CD4-positive, alpha-beta T cell (primary cell): ENCODE results near the gene ADIPOR2. TPM values are rescaled to one million over a fixed set of nuclear protein-coding genes. Genes with fewer than 3 reads are reported as not detected.

Experiments used
- ATAC-seq: fragments of 200-7000 bp; cut with Tn5 transposase; one replicate; pipeline ENCODE4 v1.10.0; 2022; ENCODE audit warnings: mild to moderate bottlenecking; ENCODE audit not compliant: poor library complexity
- CTCF ChIA-PET: fragments of 350-600 bp; sonication (Branson Sonifier 250); formaldehyde crosslinking; loops from one replicate; lab custom pipeline; 2021; ENCODE audit warnings: antibody characterized with exemption, inconsistent platforms; lab: Charles Lee
- POLR2A ChIA-PET: fragments of 350-600 bp; sonication (Branson Sonifier 250); formaldehyde crosslinking; loops from one replicate; lab custom pipeline; 2021; ENCODE audit warnings: antibody characterized with exemption, inconsistent platforms; lab: Charles Lee
- DNase-seq, 14 experiments: peaks; one replicate each; pipeline ENCODE4 v3.0.0-alpha.2; 2013 to 2020; ENCODE audit warnings: mixed read lengths in 2 of 14
- H3K27ac ChIP-seq, 2 donors: one replicate each; pipeline versions ENCODE4 v1.5.1 to v1.7.0; 2013; ENCODE audit warnings: low read length in 2 of 2, low read depth in 1 of 2, mild to moderate bottlenecking in 1 of 2
- H3K27me3 ChIP-seq, 2 experiments: 1 replicate in 1 of 2; 2 replicates in 1 of 2; pipeline versions ENCODE4 v1.6.1 to v1.7.0; 2013; ENCODE audit warnings: low read length in 2 of 2, control low read depth in 1 of 2, mild to moderate bottlenecking in 1 of 2, moderate library complexity in 1 of 2; ENCODE audit not compliant: insufficient read depth in 2 of 2, control insufficient read depth in 1 of 2
- H3K36me3 ChIP-seq: one replicate; pipeline ENCODE4 v1.6.1; 2013; ENCODE audit warnings: low read length, control low read depth; ENCODE audit not compliant: insufficient read depth
- H3K4me1 ChIP-seq: one replicate; pipeline ENCODE4 v1.6.1; 2013; ENCODE audit warnings: low read length, control low read depth; ENCODE audit not compliant: insufficient read depth
- H3K4me3 ChIP-seq: one replicate; pipeline ENCODE4 v1.5.1; 2013; ENCODE audit warnings: mild to moderate bottlenecking, low read length, moderate library complexity
- H3K9me3 ChIP-seq, 2 experiments: 1 replicate in 1 of 2; 2 replicates in 1 of 2; pipeline versions ENCODE4 v1.6.1 to v1.7.0; 2013; ENCODE audit warnings: low read length in 2 of 2, mild to moderate bottlenecking in 2 of 2, control low read depth in 1 of 2, moderate library complexity in 1 of 2; ENCODE audit not compliant: control insufficient read depth in 1 of 2, insufficient read depth in 1 of 2
- H3K27ac Mint-ChIP-seq: one replicate; pipeline ENCODE4 v1.8.0; 2020; ENCODE audit warnings: mixed read lengths
- H3K27me3 Mint-ChIP-seq: one replicate; pipeline ENCODE4 v1.8.0; 2021; ENCODE audit warnings: mixed read lengths
- H3K36me3 Mint-ChIP-seq: one replicate; pipeline ENCODE4 v1.8.0; 2021; ENCODE audit warnings: low read depth, mixed read lengths
- H3K4me1 Mint-ChIP-seq: one replicate; pipeline ENCODE4 v1.8.0; 2021; ENCODE audit warnings: low read depth, mixed read lengths
- H3K4me3 Mint-ChIP-seq: one replicate; pipeline ENCODE4 v1.8.0; 2020; ENCODE audit warnings: mild to moderate bottlenecking, mixed read lengths
- H3K9me3 Mint-ChIP-seq: one replicate; pipeline ENCODE4 v1.8.0; 2020; ENCODE audit warnings: mixed read lengths
- intact Hi-C, 2 experiments: fragments of 100-400 bp; cut with DNase I in 1 of 2; cut with micrococcal nuclease in 1 of 2; formaldehyde crosslinking; loops; one replicate each; pipeline versions ENCODE4 v1.15.1 to v1.9.0; 2023 to 2025; cut with DNase I, micrococcal nuclease
- polyA plus RNA-seq, 2 donors: library from polyadenylated mRNA; unstranded; fragments of 120-200 nt; gene quantifications; one replicate each; pipeline ENCODE4 v1.2.1, GENCODE V29; 2013
- total RNA-seq, 174 experiments: library from RNA in 2 of 174; stranded (reverse) in 2 of 174; gene quantifications; one replicate each; pipeline ENCODE4 v1.2.3 and lab custom pipeline; 2021 to 2026
- TF ChIP-seq, protein P1 (sequence below): fragments of 200-600 bp; IDR thresholded peaks from one replicate; pipeline ENCODE4 v1.8.0; 2022; ENCODE audit warnings: antibody characterized with exemption, mild to moderate bottlenecking

Gene ADIPOR2, protein sequence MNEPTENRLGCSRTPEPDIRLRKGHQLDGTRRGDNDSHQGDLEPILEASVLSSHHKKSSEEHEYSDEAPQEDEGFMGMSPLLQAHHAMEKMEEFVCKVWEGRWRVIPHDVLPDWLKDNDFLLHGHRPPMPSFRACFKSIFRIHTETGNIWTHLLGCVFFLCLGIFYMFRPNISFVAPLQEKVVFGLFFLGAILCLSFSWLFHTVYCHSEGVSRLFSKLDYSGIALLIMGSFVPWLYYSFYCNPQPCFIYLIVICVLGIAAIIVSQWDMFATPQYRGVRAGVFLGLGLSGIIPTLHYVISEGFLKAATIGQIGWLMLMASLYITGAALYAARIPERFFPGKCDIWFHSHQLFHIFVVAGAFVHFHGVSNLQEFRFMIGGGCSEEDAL
- total RNA-seq: 10 to 100 TPM; 12.5 to 12.6 TPM
- 23.7 TPM for polyA plus RNA-seq (2013, experiment 1 of 2)
- polyA plus RNA-seq (2013, experiment 2 of 2): 22.7 TPM
- total RNA-seq (lab: John Stamatoyannopoulos, UW): 25.9 to 152 (median 74.6) reads per million in 172 experiments

DNA sequence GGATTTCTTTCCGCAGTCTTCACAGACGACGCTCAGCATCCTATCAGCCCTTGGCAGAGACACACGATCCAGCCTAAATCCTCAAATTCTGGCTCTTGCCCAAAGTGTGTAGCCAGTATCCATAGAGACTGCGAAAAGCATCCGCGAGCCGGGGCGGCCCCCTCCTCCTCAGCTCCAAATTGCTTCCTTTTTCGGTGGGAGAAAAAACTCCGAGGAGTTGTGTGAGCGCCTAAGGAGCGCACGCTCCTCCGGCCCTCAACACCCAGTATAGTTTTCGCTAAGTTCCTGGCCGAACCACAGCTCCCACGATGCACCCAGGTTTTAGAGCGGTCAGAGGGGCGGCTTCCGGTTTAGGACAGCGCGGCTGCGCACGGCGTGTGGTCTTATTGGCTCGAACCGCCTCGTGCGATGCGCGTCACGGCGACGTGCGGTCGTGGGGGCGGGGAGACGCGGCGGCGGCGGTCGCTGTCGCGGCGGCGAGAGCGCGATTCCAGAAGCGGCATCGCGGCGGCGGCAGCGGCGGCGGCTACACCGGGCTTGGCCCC is at the start of gene ADIPOR2:
Gene ADIPOR2, plus strand, starts transcription at position 493 of the 545 bp plus-strand sequence. CDS start 63,274 bp downstream, outside the sequence.
- Histone ChIP-seq H3K36me3 (no peaks in the 10 kb centered on the region), H3K9me3 (no peaks in the 10 kb centered on the region), H3K4me1 (peaks cover 17% of the 10 kb centered on the region), H3K27ac (peak within 1 kb of the TSS; percentile 76 to 83), H3K4me3 (peak within 1 kb of the TSS; percentile 86), H3K27me3 (no peaks in the 10 kb centered on the region)
- ChIA-PET POLR2A (interaction anchor here (0.6 to 2.9 kb wide), 11 partner anchors 10 to 303 kb away, joined by 3 to 34 read pairs (median 4); no protein-coding TSS in a partner anchor), CTCF (interaction anchor here (1.0 to 1.6 kb wide), 3 partner anchors 100 to 249 kb away, joined by 3 to 5 read pairs (median 4); no protein-coding TSS in a partner anchor)
- intact Hi-C loops: loop anchor here (2.0 to 5.0 kb wide), 5 partner anchors 30 to 698 kb away; partner anchors contain the start of genes DCP1B (in 1 of the 2) and ERC1 (in 1 of the 2)
- peaks cover 48% of the 10 kb centered on the region for H3K4me1 Mint-ChIP-seq
- DNase-seq (peak; percentile 87 to 99 (median 92)), ATAC-seq (peak; percentile 97)
- H3K27me3 Mint-ChIP-seq: peaks cover 5% of the 10 kb centered on the region
- peak within 1 kb of the TSS; percentile 97 for H3K4me3 Mint-ChIP-seq
- TF ChIP-seq, protein P1, sequence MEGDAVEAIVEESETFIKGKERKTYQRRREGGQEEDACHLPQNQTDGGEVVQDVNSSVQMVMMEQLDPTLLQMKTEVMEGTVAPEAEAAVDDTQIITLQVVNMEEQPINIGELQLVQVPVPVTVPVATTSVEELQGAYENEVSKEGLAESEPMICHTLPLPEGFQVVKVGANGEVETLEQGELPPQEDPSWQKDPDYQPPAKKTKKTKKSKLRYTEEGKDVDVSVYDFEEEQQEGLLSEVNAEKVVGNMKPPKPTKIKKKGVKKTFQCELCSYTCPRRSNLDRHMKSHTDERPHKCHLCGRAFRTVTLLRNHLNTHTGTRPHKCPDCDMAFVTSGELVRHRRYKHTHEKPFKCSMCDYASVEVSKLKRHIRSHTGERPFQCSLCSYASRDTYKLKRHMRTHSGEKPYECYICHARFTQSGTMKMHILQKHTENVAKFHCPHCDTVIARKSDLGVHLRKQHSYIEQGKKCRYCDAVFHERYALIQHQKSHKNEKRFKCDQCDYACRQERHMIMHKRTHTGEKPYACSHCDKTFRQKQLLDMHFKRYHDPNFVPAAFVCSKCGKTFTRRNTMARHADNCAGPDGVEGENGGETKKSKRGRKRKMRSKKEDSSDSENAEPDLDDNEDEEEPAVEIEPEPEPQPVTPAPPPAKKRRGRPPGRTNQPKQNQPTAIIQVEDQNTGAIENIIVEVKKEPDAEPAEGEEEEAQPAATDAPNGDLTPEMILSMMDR: no peak
- no peaks in the 10 kb centered on the region for H3K9me3 Mint-ChIP-seq
- H3K27ac Mint-ChIP-seq: peak within 1 kb of the TSS; percentile 99
- peaks cover 18% of the 10 kb centered on the region for H3K36me3 Mint-ChIP-seq

GRCh38 chr12:1642513-1642912 is 48.4 kb upstream of the ADIPOR2 start:
- intact Hi-C loops: no loop called here
- CTCF ChIA-PET: no interaction called here

DNA sequence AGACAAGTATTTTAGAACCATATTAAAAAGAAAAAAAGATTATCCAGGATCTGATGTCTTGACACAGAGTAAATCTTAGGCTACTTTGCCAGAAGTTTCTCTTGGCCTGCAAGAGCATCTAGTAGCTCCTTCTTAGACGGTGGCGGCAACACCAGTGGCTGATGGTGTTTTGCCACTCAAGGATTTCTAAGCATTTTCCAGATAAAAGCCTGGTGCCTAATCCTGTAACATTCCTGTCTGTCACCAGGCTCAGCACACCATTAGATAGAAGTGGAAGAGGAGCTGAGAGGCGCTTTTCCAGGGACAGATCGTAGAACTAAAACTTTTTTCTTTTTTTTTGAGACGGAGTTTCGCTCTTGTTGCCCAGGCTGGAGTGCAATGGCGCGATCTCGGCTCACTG is 47.8 kb upstream of the ADIPOR2 start:
- Histone ChIP-seq H3K27ac (no peak overlapping the region), H3K9me3 (no peaks in the 10 kb centered on the region), H3K4me3 (no peak overlapping the region), H3K4me1 (peaks cover 3% of the 10 kb centered on the region), H3K27me3 (no peaks in the 10 kb centered on the region), H3K36me3 (no peaks in the 10 kb centered on the region)
- ChIA-PET CTCF (interaction anchor here (0.8 to 1.4 kb wide), 2 partner anchors 10 to 153 kb away, joined by 3 to 5 read pairs; no protein-coding TSS in a partner anchor), POLR2A (no interaction called here)
- TF ChIP-seq, protein P1: no peak
- Mint-ChIP-seq H3K27me3 (peaks cover 4% of the 10 kb centered on the region), H3K27ac (no peak overlapping the region), H3K36me3 (no peaks in the 10 kb centered on the region), H3K9me3 (no peaks in the 10 kb centered on the region), H3K4me3 (no peak overlapping the region), H3K4me1 (no peaks in the 10 kb centered on the region)
- ATAC-seq: no peak
- intact Hi-C loops: no loop called here
- no peak for DNase-seq

More at GRCh38 chr12:1642513-1642912, 48.4 kb upstream of the ADIPOR2 start:
- TF ChIP-seq, protein P1: no peak
- H3K27ac Mint-ChIP-seq: no peak overlapping the region
- H3K27me3 ChIP-seq: no peaks in the 10 kb centered on the region
- no peak for DNase-seq
- H3K9me3 Mint-ChIP-seq: no peaks in the 10 kb centered on the region
- H3K36me3 Mint-ChIP-seq: no peaks in the 10 kb centered on the region
- H3K4me3 Mint-ChIP-seq: no peak overlapping the region
- H3K27me3 Mint-ChIP-seq: peaks cover 4% of the 10 kb centered on the region
- H3K4me3 ChIP-seq: no peak overlapping the region
- peaks cover 3% of the 10 kb centered on the region for H3K4me1 ChIP-seq
- H3K9me3 ChIP-seq: no peaks in the 10 kb centered on the region
- no peaks in the 10 kb centered on the region for H3K36me3 ChIP-seq
- POLR2A ChIA-PET: no interaction called here
- H3K4me1 Mint-ChIP-seq: no peaks in the 10 kb centered on the region
- no peak overlapping the region for H3K27ac ChIP-seq
- no peak for ATAC-seq
